NK-92 (cell line): Measurements from ENCODE around the gene NDST1.
A peak's percentile ranks its signal among the peaks of the same experiment; 100 is the strongest.
"Not testable (repeated sequence)": the region's sequence is repeated elsewhere in the genome, so short reads cannot be mapped to it uniquely, and the experiment has no call there.

ENCODE experiments used
- DNase-seq: peaks from one replicate; lab custom pipeline; 2025; ENCODE audit not compliant: unreplicated experiment; lab: John Stamatoyannopoulos, UW

NDST1 gene

DNA sequence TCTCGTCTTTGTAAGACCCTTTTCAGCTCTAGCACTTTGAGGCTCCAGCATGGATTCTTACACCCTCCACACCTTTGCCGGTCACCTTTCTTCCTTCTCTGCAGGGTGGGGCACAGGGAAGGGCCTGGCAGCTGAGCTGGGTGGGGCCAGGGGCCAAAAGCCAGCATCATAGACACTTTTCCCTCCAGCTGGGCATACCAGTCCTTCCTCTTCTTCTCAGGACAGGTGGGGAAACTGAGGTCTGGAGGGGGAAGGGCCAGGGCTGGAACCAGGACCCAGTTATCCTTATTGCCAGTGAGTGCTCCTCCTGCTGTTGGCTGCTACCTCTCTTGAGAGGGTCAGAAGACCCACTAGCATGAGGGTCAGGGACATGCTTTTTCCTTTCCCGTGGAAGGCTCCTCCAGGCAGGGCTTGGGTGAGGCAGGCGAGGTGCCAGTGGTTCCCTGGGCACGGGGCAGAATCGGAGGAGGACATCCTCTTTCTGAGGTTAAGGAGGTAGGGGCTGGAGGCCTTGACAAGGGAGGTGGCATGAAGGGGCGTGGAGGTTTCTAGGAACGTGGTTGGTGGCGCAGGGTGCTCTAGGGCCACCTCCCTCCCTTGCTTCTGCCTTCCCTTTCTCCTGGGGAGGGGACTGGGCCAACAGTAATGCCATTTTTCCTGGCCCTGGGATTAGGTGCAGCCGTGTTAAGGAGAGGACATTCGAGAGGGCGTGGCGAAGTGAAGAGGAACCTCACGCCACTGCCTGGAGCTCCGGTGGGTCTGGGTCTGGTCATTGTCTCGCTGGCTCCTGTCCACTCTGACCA, at the start of gene NDST1:
NDST1 (plus strand) TSS at position 658 of the 803 bp plus-strand sequence. CDS start 13,124 bp downstream, outside the sequence.
- DNase-seq: no peak

DNA sequence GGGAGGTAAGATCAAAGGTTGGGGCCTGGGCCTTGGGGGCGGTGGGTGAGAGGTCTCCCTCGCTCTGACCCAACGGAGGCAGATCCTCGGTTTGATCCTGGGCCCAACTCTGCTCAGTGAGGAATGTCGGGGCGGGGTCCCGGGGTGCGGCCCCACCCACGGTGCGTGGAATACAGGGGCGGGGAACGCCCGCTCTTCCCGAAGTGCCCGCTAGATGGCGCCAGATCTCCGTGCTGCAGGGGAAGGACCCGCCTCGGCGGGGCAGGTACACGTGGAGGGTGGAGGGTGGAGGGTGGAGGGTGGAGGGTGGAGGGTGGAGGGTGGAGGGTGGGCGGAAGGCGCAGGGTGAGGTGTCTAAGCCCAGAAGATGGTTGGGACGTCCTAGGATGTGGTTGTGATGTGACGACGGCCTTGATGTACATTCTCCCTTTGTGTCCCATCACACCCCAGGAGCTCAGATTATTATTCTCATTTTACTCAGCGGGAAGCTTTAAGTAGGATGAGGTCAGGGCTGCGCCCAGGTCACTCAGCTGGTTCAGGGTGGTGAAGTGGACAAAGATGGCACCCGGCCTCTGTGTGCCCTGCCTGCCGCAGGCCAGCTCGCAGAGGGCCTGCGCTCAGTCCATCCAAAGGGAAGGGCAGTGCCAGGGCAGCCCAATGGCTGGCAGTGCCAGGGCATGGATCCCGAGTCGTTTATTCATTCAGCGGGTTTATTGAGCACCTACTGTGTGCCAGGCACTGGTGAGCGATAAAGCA, 49.0 kb upstream of the NDST1 start:
- DNase-seq: peak; percentile 9

DNA sequence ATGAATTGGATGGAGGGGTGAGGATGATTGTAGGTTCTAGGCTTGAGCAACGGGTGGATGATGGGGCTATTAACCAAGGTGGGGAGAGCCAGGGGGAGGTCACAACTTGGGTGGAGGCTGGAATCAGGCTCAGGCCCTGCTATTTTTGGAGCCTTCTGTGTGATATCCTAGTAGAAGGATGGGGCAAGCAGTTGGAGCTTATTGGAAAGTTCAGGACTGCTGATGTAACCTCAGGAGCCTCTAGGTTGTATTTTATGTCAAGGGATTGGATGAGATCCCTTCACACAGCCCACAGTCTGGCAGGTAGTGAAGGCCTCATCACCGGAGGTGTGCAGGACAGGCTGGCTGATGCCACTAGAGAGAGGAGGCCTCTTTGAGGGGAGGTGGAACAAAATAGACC, 47.1 kb upstream of the NDST1 start:
- no peak for DNase-seq

DNA sequence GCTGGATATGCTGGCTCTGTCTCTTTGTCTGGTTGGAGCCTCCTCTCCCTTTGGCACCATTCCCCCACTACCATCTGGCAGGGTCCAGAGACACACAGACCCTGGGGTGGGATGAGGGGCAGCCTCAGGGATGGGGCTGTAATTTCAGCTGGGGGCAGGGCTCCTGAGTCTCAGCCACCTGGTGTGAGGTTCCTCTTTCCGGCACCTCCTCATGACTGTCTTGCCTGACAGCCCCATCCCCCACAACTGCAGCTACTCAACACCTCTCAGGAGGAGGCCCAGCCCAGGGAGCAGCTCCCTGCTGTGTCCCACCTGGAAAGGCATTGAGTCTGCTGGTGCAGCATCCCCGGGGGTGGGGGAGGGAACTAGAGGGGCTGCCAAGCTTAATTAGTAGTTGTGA, 46.7 kb upstream of the NDST1 start:
- DNase-seq: no peak

DNA sequence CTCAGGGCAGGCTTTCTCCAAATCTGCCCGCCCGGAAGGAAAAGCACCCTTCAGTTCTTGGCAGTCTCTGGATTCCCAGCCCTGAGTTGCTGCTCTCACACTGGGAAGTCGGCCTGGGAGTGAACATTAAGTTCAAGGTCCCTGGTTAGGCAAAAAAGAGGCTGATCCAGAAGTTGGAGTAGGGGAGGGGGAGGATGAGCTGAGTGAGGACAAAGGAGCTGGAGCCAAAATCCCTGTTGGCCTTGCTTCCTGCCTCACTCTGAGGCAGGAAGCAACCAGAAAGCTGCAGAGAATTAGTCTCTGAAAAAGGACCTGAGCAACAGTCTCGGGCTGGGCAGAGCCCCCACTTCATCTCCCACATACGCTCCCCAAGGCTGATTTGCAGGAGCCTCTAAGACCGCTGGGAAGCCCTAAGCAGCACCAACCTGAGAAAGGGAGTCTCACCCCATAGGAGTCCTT, 43.3 kb upstream of the NDST1 start:
- no peak for DNase-seq

DNA sequence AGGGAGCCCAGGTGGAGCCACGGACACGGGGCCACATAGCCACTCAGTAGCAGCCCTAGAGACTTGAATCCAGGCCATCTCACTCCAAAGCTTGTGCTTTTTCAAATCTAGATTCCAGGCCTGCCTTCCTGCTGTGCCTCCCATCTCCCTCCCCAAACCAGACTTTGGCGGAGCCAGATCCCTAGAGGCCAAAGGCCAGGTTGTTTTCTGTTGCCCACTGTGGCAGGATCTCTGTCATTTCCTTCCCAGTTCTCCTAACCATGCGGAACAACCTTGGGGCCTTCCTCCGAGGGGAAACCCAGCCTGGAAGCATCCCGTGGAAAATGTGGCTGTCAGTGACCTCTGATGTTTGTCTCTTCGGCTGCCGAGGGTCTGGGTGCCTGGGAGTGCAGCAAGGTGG, 42.0 kb upstream of the NDST1 start:
- no peak for DNase-seq

DNA sequence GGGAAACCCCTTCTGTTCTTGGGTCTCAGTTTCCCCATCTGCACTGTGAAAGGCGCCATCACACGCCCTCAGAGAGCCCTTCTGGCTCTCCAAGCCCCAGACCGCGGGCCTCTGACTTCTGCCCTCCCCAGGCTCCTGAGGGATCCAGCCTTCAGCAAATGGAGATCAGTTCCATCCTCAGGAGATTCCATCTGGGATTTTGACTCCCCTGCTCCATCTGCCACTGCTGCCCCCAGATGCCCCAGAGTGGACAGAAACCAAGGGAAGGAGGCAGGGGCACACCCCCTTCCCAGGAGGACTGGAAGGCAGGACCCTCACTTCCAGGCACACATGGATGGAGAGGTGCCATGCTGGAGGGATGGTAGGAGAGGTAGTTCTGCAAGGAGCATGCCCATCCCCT, 39.7 kb upstream of the NDST1 start:
- DNase-seq: no peak

DNA sequence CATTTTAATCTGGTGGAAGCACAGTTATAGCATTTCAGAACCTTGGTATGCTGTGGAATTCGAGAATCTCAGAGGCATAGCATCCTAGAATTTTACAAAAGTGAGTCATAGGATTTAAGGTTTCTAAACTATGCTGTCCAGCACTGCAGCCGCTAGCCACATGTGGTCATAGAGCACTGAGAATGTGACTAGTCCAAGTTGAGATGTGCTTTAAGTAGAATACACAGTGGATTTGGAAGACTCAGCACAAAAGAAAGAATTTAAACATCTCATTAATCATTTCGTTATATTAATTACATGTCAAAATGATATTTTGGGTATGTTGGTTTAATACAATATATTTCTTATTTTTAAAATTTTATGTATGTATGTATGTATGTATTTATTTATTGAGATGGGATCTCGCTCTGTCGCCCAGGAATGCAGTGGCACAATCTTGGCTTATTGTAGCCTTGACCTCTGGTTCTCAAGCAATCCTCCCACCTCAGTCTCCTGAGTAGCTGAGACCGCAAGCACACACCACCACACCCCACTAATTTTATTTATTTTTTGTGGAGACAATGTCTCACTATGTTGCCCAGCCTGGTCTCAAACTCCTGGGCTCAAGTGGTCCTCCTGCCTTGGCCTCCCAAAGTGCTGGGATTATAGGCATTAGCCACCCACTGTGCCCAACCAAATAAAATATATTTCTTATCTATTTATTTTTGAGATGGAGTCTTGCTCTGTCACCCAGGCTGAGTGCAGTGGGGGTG, 38.0 kb upstream of the NDST1 start:
- DNase-seq: no peak

DNA sequence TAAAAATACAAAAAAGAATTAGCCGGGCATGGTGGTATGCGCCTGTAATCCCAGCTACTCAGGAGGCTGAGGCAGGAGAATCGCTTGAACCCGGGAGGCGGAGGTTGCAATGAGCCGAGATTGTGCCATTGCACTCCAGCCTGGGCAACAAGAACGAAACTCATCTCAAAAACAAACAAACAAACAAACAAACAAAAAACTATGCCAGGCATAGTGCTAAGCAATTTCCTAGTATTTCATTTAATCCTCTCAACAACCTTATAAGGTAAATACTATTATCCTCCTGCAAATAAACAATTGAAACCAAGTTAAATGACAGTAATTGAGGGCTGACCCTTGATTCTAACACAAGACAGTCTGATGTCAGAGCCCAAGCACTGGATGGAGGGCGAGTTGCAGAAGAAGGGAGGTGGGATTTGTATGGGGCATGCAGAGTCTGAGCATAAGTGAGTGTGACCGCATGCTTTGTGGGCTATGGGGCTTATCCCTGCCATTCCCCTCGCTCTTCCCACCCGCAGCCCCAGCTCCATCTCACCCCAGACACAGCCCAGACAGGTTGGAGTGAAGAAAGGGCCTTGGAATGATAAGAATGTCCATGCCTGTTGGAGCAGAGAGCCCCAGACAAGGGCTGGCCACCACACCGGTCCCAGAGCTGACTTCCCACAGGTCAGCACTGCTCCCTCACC, 34.1 kb upstream of the NDST1 start:
- DNase-seq: no peak

DNA sequence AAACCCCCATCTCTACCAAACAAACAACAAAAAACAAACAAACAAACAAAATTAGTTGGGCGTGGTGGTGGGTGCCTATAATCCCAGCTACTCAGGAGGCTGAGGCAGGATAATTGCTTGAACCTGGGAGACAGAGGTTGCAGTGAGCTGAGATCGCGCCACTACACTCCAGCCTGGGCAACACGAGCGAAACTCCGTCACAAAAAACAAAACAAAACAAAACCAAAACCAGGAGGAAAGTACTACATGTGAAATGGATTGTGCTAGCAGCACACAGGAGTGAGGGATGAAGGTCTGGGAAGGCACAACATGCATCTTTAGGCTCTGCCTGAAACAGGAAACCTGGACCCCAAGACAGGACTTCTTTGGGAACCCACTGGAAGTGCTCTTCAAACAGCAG, 31.4 kb upstream of the NDST1 start:
- DNase-seq: not testable (repeated sequence)

DNA sequence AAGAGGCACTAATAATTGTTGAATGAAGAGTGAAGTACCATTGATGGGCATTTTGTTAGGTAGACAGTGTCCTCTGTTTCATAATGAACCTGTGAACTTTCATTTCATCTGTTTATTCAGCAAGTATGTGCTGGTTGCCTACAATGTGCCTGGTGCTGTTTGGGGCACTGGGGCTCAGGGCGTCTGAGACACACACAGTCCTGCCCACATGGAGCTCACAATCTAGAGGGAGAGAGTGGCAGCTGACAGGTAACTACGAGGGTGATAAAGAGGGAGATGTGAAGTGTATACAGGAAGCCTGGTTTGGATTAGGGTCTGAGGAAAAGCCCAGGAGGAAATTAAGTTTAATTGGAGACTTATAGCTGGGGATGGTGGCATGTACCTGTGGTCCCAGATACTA, 28.5 kb upstream of the NDST1 start:
- no peak for DNase-seq

DNA sequence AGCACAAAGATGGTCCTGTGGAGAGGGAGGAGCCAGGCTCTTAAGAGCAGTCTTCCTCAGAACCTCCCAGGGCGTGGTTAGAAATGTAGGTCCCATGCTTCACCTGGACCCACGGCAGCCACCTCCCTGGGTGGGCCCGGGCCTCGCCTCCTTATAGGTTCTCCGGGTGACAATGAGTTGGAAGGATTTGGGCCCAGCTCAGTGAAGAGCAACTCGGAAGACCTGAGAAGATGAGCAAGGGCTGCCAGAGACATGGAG, 26.3 kb upstream of the NDST1 start:
- no peak for DNase-seq

DNA sequence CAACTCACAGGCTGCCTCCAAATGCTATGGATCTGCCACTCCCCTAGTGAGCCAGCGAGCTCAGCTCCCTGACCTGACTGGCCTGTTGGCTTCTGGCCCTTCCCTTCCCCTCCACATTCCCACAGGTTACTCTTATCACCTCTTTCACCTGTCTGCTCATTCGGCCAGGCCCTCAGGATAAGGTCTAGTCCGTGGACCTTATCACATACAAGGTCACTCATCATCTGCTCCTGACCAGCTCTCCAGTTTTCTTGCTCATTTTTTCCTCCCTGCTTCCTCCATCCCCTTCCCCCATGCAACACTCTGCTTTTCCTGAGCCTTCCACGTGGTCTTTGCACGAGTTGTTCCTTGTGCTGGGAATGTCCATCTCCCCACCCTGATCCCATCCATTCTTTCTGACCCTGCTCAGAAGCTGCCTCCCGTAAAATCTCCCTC, 25.9 kb upstream of the NDST1 start:
- DNase-seq: no peak

DNA sequence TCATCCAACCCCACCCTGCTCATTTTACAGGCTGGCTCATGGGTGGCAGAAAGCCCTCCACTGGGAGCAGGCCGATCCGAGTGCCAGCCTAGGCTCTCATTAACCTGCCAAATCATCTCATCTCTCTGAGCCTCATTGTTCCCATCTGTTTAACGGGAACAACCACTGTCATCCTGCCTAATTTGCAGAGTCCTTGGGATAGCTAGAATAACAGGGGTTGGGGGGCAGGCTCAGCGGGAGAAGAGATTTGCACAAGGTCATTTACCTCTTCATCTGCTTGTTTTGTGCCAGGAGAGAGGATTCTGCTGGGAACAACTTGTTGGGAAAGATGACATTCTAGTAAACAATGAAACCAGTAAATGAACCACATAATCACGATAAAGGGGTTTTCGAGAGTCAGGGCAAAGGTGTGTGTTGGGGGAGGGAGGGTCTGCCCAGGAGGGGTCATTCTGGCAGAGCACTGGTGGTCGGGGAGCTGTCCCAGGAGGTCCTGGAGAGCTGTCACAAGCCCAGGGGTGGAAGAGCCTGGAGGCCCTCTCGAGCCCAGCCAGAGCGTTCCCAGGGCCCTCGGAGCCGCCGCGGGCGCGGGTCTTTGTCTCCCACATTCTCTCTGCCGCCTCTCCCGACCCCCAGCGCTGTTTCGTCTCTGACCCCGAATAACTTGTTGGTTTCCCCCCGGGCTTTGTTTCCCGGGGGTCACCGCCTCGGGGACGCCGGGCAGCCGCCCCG, 22.8 kb upstream of the NDST1 start:
- DNase-seq: no peak

DNA sequence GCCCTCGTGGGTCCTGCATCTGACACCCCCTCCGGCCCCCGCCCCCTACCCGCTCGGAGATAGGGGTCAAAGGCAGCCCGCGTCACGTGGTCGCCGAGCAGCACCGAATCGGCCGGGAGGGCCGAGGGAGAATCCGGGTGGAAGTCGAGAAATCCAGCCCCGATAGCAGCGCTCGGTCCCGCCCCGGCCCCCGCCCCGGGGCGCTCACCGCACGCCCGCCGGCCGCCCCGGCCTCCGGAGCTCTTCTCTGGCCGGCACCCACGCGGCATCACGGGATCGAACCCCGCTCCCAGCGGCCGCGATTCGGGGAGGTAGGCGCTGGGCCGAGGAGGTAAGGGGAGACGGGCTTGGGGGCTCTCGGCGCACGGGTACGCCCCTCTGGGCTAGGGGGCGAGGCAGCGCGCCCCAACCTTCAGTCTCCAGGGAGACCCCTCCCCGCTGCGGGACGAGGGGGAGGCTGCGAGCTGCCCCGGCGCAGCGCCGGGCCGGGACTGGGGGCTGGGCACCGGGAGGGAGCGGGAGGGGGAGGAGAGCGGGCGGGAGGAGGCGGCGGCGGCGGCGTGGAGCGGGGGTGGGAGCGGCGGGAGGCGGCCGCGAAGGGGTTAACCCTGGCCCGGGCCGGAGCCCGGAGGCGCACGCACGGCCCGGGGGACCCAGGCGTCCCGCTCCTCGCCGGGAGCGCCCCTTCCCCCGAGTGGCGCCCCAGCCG, 22.1 kb upstream of the NDST1 start:
- no peak for DNase-seq

DNA sequence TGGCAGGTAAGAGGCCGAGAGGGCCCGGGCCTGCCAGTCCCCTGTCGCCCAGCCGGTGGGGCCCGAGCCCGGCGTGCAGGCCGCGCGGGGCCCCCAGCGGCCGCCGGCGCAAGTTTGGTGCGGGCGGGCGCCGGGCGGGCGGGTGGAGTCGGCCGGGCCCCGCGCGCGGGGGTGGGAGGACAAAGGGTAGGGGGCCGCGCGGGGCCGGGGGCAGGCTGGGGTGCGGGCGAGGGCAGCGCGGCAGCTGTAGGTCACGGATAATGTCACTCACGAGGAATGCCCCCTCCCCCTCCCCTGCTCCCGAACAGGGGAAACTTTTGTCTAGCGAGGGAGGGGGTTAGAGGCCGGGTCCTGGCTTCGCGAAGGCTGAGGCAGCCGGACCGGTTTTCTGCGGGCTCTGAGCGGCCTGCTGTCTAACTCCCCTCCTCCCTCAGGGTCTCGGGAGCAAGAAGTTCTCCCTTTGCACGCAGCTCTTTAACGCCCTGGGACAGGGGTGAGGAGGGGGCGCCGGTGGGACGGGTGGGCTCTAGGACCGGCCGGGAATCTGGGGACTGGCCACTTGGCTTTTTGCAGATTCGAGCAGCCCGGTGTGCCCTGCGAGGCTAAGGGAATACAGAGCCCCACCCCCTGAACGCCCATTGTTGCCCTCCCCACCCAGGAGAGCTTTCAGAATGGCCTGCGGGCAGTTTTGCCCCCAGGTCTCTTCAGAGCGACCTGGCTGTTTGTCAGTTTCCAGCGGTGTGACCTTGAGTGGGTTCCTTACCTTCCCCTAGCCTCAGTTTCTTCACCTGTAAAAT, 21.3 kb upstream of the NDST1 start:
- DNase-seq: no peak

DNA sequence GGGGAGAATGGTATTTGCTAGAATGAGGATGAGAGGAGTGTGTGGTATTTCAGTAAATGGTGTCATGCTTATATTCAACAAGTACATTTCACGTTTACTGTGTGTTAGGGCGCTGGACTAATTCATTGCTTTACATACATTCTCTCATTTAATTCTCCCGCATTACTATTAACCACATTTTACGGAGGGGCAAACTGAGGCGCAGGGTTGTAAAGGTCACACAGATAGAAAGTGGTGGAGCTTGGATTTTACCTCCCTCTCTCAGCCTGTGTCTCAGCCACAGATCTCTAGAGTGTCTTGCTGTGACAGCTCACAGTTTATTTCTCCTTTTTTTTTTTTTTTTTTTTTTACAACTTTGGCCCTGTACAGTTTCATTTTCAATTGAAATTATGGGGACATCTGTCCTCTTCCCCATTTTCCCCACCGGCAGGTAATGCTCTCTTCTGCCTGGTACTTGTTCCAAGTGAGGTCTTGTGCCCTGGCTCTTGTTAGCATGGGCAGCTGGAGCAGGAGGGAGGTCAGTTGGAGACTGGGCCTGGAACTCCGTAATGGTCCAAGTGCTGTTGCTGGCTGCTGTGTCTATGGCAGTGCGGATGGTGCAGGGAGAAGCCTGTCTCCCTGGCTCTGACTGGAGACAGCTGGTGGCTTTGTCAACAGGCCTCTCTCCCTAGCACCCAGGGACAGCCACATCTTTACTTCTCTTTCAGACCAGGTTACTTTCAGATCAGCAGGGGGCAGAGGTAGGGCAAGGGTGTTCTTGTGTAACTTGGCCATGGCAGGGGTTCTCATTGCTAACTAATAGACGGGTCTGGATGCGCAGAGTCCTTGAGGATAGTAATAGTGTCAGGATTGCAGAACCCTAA, 20.5 kb upstream of the NDST1 start:
- no peak for DNase-seq
